ENCODE measurements around the gene DNAAF5. TPM values are rescaled to one million over a fixed set of nuclear protein-coding genes. Genes with fewer than 3 reads are reported as not detected.

Gene DNAAF5
- total RNA-seq, 1 donor from 2014 or later = 15.2 TPM

DNA sequence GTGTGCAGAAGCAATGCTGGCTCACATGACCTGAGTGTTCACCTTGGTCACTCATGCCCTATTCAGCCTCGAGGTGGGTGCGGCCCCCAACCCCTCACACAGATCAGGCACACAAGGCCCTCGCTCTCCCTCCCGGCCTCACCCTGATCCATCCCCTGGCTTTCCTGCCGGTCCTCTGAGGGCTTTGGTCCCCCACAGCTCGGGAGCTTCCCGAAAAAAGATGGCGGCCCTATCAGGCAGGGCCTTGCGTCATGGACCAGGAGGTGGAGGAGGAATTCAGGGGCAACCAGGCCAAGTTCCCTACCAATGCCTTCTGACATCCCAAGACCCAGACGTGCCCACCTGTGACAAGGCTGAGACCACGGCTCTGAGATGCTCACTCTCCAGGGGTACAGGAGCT, 43.7 kb upstream of the DNAAF5 start:
- no peak overlapping the region for H3K4me3 Mint-ChIP-seq (ENCODE audit: unreplicated experiment)
- peaks cover 27% of the 10 kb centered on the region for H3K9me3 Mint-ChIP-seq (ENCODE audit: unreplicated experiment)
- H3K36me3 Mint-ChIP-seq (ENCODE audit: unreplicated experiment) = peaks cover 30% of the 10 kb centered on the region
- peaks cover 3% of the 10 kb centered on the region for H3K27me3 Mint-ChIP-seq (ENCODE audit: unreplicated experiment)
- H3K27ac Mint-ChIP-seq (ENCODE audit: unreplicated experiment) = no peak overlapping the region
- H3K4me1 Mint-ChIP-seq (ENCODE audit: low read depth, unreplicated experiment) = no peaks in the 10 kb centered on the region
- no peak for DNase-seq
- TF ChIP-seq, protein P1, sequence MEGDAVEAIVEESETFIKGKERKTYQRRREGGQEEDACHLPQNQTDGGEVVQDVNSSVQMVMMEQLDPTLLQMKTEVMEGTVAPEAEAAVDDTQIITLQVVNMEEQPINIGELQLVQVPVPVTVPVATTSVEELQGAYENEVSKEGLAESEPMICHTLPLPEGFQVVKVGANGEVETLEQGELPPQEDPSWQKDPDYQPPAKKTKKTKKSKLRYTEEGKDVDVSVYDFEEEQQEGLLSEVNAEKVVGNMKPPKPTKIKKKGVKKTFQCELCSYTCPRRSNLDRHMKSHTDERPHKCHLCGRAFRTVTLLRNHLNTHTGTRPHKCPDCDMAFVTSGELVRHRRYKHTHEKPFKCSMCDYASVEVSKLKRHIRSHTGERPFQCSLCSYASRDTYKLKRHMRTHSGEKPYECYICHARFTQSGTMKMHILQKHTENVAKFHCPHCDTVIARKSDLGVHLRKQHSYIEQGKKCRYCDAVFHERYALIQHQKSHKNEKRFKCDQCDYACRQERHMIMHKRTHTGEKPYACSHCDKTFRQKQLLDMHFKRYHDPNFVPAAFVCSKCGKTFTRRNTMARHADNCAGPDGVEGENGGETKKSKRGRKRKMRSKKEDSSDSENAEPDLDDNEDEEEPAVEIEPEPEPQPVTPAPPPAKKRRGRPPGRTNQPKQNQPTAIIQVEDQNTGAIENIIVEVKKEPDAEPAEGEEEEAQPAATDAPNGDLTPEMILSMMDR (IDR thresholded peaks at IDR 0.05; ENCODE audit: partially characterized antibody, unreplicated experiment) = no peak

DNA sequence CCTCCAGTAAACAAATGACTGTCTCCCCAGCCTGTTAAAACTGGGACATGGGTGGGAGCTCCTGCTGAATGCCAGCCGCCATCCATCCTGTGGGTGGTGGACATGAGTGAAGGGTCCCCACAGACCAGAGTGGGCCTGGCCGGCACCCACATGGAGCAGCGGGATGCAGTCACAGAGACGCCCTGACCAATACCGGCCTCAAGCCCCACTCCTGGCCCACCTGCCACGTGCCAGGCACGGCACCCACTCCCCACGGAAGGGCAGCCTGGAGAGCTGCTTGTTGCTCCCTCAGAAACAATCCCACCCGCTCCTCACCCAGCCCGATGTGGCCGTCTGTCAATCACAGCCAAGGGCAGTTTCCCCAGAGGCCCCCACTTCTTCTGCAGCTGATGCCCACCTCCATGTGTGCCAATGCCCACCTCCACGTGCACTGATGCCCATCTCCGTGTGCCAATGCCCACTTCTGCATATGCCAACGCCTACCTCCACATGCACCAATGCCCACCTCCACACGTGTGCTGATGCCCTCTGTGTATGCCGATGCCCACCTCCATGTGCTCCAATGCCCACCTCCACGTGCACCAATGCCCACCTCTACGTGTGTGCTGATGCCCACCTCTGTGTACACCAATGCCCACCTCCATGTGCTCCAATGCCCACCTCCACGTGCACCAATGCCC, 42.8 kb upstream of the DNAAF5 start:
- Mint-ChIP-seq H3K36me3 (ENCODE audit: unreplicated experiment) (peaks cover 34% of the 10 kb centered on the region), H3K9me3 (ENCODE audit: unreplicated experiment) (peaks cover 21% of the 10 kb centered on the region), H3K27me3 (ENCODE audit: unreplicated experiment) (peaks cover 3% of the 10 kb centered on the region), H3K4me1 (ENCODE audit: low read depth, unreplicated experiment) (no peaks in the 10 kb centered on the region), H3K27ac (ENCODE audit: unreplicated experiment) (no peak overlapping the region), H3K4me3 (ENCODE audit: unreplicated experiment) (no peak overlapping the region)
- TF ChIP-seq, protein P1 (IDR thresholded peaks at IDR 0.05; ENCODE audit: partially characterized antibody, unreplicated experiment) = no peak
- no peak for DNase-seq

DNA sequence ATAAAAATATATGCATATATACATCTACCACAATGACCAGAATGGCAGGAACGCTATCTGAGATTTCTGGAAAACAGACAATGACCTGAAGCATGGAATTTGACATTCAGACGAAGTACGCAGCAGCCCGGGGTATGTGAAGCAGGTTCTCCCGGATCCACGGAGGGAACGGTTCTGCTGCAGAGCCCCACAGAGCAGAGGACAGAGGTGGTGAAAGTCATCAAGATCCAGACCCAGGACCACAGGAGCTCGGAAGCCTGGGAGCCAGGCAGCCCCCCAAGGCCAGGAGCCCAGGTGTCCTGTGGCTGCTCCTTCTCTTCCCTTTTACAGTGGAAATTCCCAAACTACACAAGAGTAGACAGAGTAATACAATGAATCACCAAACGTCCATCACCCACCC, 42.1 kb upstream of the DNAAF5 start:
- Mint-ChIP-seq H3K4me3 (ENCODE audit: unreplicated experiment) (no peak overlapping the region), H3K27me3 (ENCODE audit: unreplicated experiment) (peaks cover 4% of the 10 kb centered on the region), H3K36me3 (ENCODE audit: unreplicated experiment) (peaks cover 33% of the 10 kb centered on the region), H3K4me1 (ENCODE audit: low read depth, unreplicated experiment) (no peaks in the 10 kb centered on the region), H3K27ac (ENCODE audit: unreplicated experiment) (no peak overlapping the region), H3K9me3 (ENCODE audit: unreplicated experiment) (peaks cover 20% of the 10 kb centered on the region)
- DNase-seq = no peak
- TF ChIP-seq, protein P1 (IDR thresholded peaks at IDR 0.05; ENCODE audit: partially characterized antibody, unreplicated experiment) = no peak

DNA sequence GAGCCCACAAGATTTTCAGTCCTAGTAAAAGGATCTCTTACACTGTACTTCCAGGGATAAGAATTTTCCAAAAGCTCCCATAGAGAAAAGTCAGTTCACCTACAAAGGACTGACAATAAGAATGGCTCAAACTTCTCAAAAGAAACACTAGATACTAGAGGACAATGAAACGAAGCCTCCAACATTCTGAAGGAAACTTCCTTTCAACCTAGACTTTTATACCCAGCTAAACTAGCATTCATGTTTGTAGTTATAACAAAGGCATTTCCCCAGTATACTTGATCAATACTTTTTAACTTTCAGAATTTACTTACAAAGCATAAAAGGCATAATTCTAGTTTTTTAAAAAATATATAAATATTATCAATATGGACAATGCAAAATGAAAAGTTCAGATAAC, 41.0 kb upstream of the DNAAF5 start:
- peaks cover 23% of the 10 kb centered on the region for H3K9me3 Mint-ChIP-seq (ENCODE audit: unreplicated experiment)
- peaks cover 4% of the 10 kb centered on the region for H3K27me3 Mint-ChIP-seq (ENCODE audit: unreplicated experiment)
- no peak overlapping the region for H3K27ac Mint-ChIP-seq (ENCODE audit: unreplicated experiment)
- DNase-seq = no peak
- H3K36me3 Mint-ChIP-seq (ENCODE audit: unreplicated experiment) = peaks cover 31% of the 10 kb centered on the region
- H3K4me1 Mint-ChIP-seq (ENCODE audit: low read depth, unreplicated experiment) = no peaks in the 10 kb centered on the region
- no peak overlapping the region for H3K4me3 Mint-ChIP-seq (ENCODE audit: unreplicated experiment)
- TF ChIP-seq, protein P1 (IDR thresholded peaks at IDR 0.05; ENCODE audit: partially characterized antibody, unreplicated experiment) = no peak

DNA sequence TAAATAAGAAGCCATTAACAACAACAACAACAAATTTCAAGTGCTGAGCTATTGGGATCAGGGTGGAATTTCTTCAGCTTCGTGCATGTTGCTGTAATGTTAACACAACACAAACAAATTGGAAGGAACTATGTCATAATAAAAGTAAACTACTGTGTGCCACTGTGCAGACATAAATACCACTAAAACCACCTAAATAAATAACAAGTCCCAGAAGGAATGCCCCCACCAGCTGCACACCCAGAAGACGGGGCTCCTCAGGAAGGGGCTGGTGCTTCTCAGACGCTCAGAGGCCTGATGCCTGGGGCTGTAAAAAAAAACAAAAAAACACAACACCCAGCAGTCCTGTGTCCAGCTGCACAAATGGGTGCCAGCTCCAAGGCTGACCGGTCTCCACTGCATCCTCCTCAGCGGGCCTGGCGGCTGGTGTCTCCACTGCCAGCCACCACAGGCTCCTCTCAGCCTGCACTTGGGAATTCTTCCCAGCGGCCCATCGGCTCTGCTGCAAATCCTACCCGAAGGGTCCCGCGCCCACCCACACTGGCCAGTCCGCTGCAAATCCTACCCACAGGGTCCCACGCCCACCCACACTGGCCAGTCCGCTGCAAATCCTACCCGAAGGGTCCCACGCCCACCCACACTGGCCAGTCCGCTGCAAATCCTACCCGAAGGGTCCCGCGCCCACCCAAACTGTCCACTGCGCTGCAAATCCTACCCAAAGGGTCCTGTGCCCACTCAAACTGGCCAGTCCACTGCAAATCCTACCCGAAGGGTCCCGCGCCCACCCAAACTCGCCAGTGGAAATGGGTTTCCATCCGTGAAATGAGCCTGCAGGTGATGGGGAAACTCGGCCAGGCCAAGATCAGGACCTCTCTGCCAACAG, 35.8 kb upstream of the DNAAF5 start:
- peaks cover 30% of the 10 kb centered on the region for H3K36me3 Mint-ChIP-seq (ENCODE audit: unreplicated experiment)
- H3K27me3 Mint-ChIP-seq (ENCODE audit: unreplicated experiment) = peaks cover 4% of the 10 kb centered on the region
- no peak for DNase-seq
- peaks cover 15% of the 10 kb centered on the region for H3K9me3 Mint-ChIP-seq (ENCODE audit: unreplicated experiment)
- no peak overlapping the region for H3K27ac Mint-ChIP-seq (ENCODE audit: unreplicated experiment)
- no peak overlapping the region for H3K4me3 Mint-ChIP-seq (ENCODE audit: unreplicated experiment)
- TF ChIP-seq, protein P1 (IDR thresholded peaks at IDR 0.05; ENCODE audit: partially characterized antibody, unreplicated experiment) = no peak
- H3K4me1 Mint-ChIP-seq (ENCODE audit: low read depth, unreplicated experiment) = no peaks in the 10 kb centered on the region
